OCI-LY7 (cell line): Measurements from ENCODE around the gene PIGL. TPM values are rescaled to one million over a fixed set of nuclear protein-coding genes. Genes with fewer than 3 reads are reported as not detected.

Experiments
- BruUV-seq: library from RNA; stranded (reverse); fragments of 400-500 nt; replicated peaks from 2 replicates; lab custom pipeline; 2021; lab: Mats Ljungman, UMichigan
- CTCF ChIA-PET: fragments of 300-600 bp; sonication (Branson Sonifier 250); formaldehyde crosslinking; loops from one replicate; lab custom pipeline; 2022; ENCODE audit warnings: antibody characterized with exemption; ENCODE audit not compliant: unreplicated experiment; lab: Charles Lee
- POLR2A ChIA-PET: fragments of 300-600 bp; sonication (Branson Sonifier 250); formaldehyde crosslinking; loops from one replicate; lab custom pipeline; 2022; ENCODE audit warnings: antibody characterized with exemption; lab: Charles Lee
- DNase-seq: peaks from one replicate; pipeline ENCODE4 v3.0.0-alpha.2; 2015; ENCODE audit warnings: low spot score
- H2AFZ ChIP-seq: fragments of 200-600 bp; sonication (generic), shearing (Covaris generic); 2 replicates; pipeline ENCODE4 v1.6.1; 2014; ENCODE audit warnings: mild to moderate bottlenecking, antibody characterized with exemption, low read length, moderate library complexity
- H3K27ac ChIP-seq: fragments of 200-600 bp; sonication (generic); 2 replicates; pipeline ENCODE4 v1.5.1; 2014; ENCODE audit warnings: mixed run types, low read depth, mild to moderate bottlenecking, moderate library complexity, low read length, inconsistent platforms; ENCODE audit not compliant: poor library complexity, severe bottlenecking
- H3K36me3 ChIP-seq: fragments of 200-600 bp; sonication (generic); 2 replicates; pipeline ENCODE4 v1.6.1; 2014; ENCODE audit warnings: mild to moderate bottlenecking, antibody characterized with exemption, low read length, moderate library complexity, mixed read lengths; ENCODE audit not compliant: insufficient read depth
- H3K4me1 ChIP-seq: fragments of 200-600 bp; sonication (generic); 2 replicates; pipeline ENCODE4 v1.5.1; 2014; ENCODE audit warnings: mild to moderate bottlenecking, low read length; ENCODE audit not compliant: insufficient read depth, poor library complexity, severe bottlenecking
- H3K4me2 ChIP-seq: fragments of 200-600 bp; sonication (generic); 2 replicates; pipeline ENCODE4 v1.6.1; 2014; ENCODE audit warnings: mild to moderate bottlenecking, low read length
- H3K4me3 ChIP-seq: fragments of 200-600 bp; sonication (generic); 2 replicates; pipeline ENCODE4 v1.5.1; 2014; ENCODE audit warnings: mild to moderate bottlenecking, low read depth, low read length; ENCODE audit not compliant: poor library complexity, severe bottlenecking
- H3K79me2 ChIP-seq: fragments of 200-600 bp; sonication (generic); 2 replicates; pipeline ENCODE4 v1.6.1; 2016; ENCODE audit warnings: low read depth, mild to moderate bottlenecking, low read length, moderate library complexity, mixed read lengths; ENCODE audit not compliant: insufficient read depth
- H3K9me2 ChIP-seq: fragments of 200-600 bp; sonication (generic); 2 replicates; pipeline ENCODE4 v1.6.1; 2016; ENCODE audit warnings: mild to moderate bottlenecking, low read length, mixed read lengths; ENCODE audit not compliant: insufficient read depth
- H3K9me3 ChIP-seq: fragments of 200-600 bp; sonication (generic); 2 replicates; pipeline ENCODE4 v1.6.1; 2014; ENCODE audit warnings: mild to moderate bottlenecking, mixed run types, low read length, mixed read lengths
- H4K20me1 ChIP-seq: fragments of 200-600 bp; sonication (generic); 2 replicates; pipeline ENCODE4 v1.6.1; 2014; ENCODE audit warnings: mild to moderate bottlenecking, antibody characterized with exemption, low read length, moderate library complexity, mixed read lengths; ENCODE audit not compliant: insufficient read depth
- CTCF ChIP-seq: fragments of 200-600 bp; sonication (generic); conservative IDR thresholded peaks from 2 replicates; pipeline ENCODE4 v1.5.1; 2014; ENCODE audit warnings: mild to moderate bottlenecking, antibody characterized with exemption, low read length, moderate library complexity, mixed read lengths
- EZH2phosphoT487 ChIP-seq: fragments of 200-600 bp; sonication (generic); IDR thresholded peaks from 2 replicates; pipeline ENCODE4 v1.6.1; 2018; ENCODE audit warnings: low read depth, borderline replicate concordance, mild to moderate bottlenecking, mixed run types, antibody characterized with exemption, low read length, moderate library complexity, mixed read lengths
- intact Hi-C: fragments of 100-400 bp; cut with micrococcal nuclease; formaldehyde crosslinking; loops from one replicate; pipeline ENCODE4 v1.10.0; 2022; ENCODE audit not compliant: unreplicated experiment
- total RNA-seq, 2 experiments: library from RNA; depleted of rRNA in 1 of 2; stranded (reverse); fragments of >200 nt in 1 of 2; shearing (Covaris generic) in 1 of 2; gene quantifications; 2 replicates each; pipeline ENCODE4 v1.2.3, GENCODE V29; 2014 to 2022

PIGL gene
- total RNA-seq, 2 experiments from 2014 or later: 39.4 to 43.6 TPM

GRCh38 chr17:16339402-16339801, 122.4 kb downstream of the PIGL start:
- POLR2A ChIA-PET: no interaction called here
- Histone ChIP-seq H3K36me3 (peaks cover 35% of the 10 kb centered on the region), H2AFZ (no peak overlapping the region), H3K79me2 (no peaks in the 10 kb centered on the region), H3K27ac (no peak overlapping the region), H3K4me1 (peaks cover 6% of the 10 kb centered on the region), H3K9me2 (no peaks in the 10 kb centered on the region), H3K4me3 (no peak overlapping the region), H4K20me1 (no peaks in the 10 kb centered on the region), H3K9me3 (no peaks in the 10 kb centered on the region), H3K4me2 (no peak overlapping the region)
- CTCF ChIA-PET: no interaction called here
- no TSS peak for BruUV-seq
- no peak for TF ChIP-seq CTCF
- TF ChIP-seq EZH2phosphoT487: no peak
- intact Hi-C loops: no loop called here
- no peak for DNase-seq

- Histone ChIP-seq H3K9me3 (no peaks in the 10 kb centered on the region), H3K27ac (no peak overlapping the region), H3K4me2 (no peak overlapping the region), H3K79me2 (no peaks in the 10 kb centered on the region), H2AFZ (no peak overlapping the region), H3K4me1 (peaks cover 6% of the 10 kb centered on the region), H3K4me3 (no peak overlapping the region), H3K36me3 (peaks cover 36% of the 10 kb centered on the region), H3K9me2 (no peaks in the 10 kb centered on the region), H4K20me1 (no peaks in the 10 kb centered on the region)
- TF ChIP-seq CTCF (no peak), EZH2phosphoT487 (no peak)
- no TSS peak for BruUV-seq
- ChIA-PET POLR2A (interaction anchor here (0.6 to 0.8 kb wide), 2 partner anchors 39 to 79 kb away, joined by 3 to 4 read pairs; no protein-coding TSS in a partner anchor), CTCF (no interaction called here)
- intact Hi-C loops: no loop called here
- DNase-seq: no peak
Measured at GRCh38 chr17:16339959-16340358, 122.9 kb downstream of the PIGL start.

DNA sequence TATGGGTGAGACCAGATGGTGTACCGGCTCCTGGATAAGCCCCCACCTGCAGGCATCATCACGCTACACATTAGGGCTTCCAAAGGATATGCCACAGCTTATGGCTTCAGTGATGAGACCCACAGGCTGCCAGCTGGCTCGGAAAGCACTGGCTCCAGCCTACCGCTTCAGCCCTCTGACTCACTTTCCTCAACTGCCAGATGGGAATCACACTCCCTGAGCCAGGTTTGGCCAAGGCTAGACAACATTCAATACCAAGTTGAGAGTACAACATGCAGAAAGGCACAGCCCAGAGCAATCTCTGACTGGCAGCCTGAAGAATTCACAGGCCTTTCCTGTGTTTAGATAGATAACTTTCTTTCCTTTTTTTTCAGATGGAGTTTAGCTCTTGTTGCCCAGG, 126.0 kb downstream of the PIGL start:
- no TSS peak for BruUV-seq
- H3K36me3 ChIP-seq: peaks cover 65% of the 10 kb centered on the region
- H3K79me2 ChIP-seq: no peaks in the 10 kb centered on the region
- no peaks in the 10 kb centered on the region for H3K9me2 ChIP-seq
- ChIA-PET POLR2A (interaction anchor here (0.5 to 1.0 kb wide), 2 partner anchors 51 to 199 kb away, joined by 3 to 6 read pairs; no protein-coding TSS in a partner anchor), CTCF (no interaction called here)
- no peak overlapping the region for H3K4me2 ChIP-seq
- TF ChIP-seq EZH2phosphoT487 (no peak), CTCF (no peak)
- H3K4me1 ChIP-seq: peaks cover 6% of the 10 kb centered on the region
- H3K27ac ChIP-seq: no peak overlapping the region
- H3K4me3 ChIP-seq: no peak overlapping the region
- intact Hi-C loops: no loop called here
- no peaks in the 10 kb centered on the region for H4K20me1 ChIP-seq
- no peaks in the 10 kb centered on the region for H3K9me3 ChIP-seq
- no peak overlapping the region for H2AFZ ChIP-seq
- DNase-seq: no peak
